NCI-H146 treated with DMSO at 0.1 percent for 48 hours (cell line): ENCODE data around the gene NOS1AP.
"Not testable (repeated sequence)": the region's sequence is repeated elsewhere in the genome, so short reads cannot be mapped to it uniquely, and the experiment has no call there.

Experiments used
- DNase-seq: peaks from one replicate; lab custom pipeline; 2025; ENCODE audit not compliant: unreplicated experiment; lab: John Stamatoyannopoulos, UW

NOS1AP gene

DNA sequence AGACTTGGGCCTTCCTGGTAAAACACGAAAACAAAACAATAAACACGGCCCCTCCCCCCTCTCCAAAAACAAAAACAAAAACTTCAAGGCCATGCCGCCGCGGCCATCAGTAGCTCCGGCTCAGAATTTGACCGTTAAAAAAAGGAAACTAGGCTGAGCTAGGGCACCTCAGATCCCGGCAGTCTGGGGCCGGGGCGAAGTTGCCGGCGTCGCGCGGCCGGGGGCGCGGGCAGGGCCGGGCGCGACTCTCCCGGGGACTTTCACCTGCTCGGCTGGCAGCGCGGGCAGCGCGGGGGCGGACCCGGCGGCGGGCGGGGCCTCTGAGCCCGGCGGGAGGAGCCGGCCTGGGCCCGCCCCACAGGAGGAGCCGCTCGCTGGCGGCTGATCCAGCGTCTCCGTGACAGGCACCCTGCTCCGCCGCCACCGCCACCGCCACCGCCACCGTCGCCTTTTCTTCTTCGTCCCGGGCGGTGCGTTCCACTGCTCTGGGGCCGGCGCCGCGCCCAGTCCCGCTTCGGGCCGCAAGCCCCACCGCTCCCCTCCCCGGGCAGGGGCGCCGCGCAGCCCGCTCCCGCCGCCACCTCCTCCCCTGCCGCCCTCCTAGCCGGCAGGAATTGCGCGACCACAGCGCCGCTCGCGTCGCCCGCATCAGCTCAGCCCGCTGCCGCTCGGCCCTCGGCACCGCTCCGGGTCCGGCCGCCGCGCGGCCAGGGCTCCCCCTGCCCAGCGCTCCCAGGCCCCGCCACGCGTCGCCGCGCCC lies at the start of gene NOS1AP:
NOS1AP (plus strand) TSS at position 358 of the 760 bp plus-strand sequence. CDS start 487 bp downstream, outside the sequence.
- peak; percentile 56 for DNase-seq

DNA sequence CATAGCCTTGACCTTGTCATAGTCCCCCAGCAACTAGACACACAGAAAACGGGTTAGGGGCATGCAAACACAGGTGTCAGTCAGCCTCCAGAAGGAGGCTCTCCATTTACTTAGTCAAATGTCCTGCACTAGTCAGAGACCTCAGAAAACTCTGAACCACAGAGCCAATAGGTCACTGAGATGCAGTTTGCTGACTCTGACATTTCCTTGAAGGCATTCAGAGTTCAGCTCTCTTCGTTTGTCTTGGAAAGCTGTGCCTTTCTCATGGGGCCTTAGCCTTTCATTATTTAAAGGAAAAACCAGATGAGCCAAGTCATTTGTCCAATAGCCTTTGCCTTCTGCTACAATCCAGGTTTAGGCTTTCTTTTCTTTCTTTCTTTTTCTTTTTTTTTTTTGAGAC lies 49.3 kb upstream of the NOS1AP start:
- no peak for DNase-seq

DNA sequence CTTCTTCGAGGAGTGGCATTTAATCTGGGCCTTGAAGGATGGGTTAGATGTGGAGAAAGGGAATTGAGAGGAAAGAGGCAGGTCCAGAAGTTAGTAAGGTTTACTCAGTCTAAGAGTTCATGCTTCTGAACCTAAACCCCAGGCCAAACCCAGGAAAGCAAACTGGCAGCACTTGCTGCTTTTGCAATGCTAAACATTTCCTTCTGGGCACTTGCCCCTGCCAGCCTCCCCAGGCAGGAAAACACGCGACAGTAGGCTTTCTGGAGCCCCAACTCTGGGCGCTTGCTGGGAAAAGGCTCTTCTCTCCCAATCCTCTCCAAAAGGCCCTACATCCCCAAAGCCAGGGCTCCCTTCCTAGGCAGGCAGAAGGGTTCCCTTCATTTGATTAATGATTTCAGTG lies 48.4 kb upstream of the NOS1AP start:
- DNase-seq: no peak

DNA sequence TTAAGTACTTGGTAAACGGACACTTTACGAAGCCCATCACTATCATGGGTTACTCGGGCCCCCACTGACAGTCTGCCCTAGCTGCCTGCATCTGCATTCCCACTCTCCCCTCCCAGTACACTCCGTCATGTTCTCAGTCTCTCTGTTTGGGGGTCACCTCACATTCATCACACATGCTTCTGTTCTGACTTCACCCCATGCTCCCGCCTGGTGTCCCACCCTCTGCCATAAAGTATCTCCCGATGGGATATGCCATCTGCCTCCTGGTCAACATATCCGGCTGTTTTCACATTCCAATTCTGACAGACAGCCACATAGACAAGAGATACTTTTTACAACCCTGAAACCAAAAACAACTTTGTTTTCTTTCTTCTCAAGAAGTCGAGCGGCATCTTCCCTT lies 46.9 kb upstream of the NOS1AP start:
- DNase-seq: no peak

DNA sequence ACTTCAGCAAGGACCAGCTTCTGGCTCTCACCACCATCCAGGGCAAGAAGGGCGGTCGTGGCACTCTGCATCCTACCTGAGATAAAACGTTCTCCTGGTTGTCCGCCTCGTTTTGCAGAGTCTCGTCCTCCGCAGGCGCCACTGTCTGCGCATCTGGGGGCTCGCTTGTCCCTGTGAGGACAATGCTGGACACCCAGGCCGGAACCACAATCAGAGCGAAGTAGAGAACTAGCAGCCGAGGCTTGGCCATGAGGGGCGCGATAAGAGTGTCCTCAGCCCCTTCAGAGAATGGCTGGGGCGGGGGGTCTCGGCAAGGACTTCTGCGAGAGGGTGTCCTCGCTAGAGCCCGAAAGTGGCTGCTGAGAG lies 46.3 kb upstream of the NOS1AP start:
- no peak for DNase-seq

DNA sequence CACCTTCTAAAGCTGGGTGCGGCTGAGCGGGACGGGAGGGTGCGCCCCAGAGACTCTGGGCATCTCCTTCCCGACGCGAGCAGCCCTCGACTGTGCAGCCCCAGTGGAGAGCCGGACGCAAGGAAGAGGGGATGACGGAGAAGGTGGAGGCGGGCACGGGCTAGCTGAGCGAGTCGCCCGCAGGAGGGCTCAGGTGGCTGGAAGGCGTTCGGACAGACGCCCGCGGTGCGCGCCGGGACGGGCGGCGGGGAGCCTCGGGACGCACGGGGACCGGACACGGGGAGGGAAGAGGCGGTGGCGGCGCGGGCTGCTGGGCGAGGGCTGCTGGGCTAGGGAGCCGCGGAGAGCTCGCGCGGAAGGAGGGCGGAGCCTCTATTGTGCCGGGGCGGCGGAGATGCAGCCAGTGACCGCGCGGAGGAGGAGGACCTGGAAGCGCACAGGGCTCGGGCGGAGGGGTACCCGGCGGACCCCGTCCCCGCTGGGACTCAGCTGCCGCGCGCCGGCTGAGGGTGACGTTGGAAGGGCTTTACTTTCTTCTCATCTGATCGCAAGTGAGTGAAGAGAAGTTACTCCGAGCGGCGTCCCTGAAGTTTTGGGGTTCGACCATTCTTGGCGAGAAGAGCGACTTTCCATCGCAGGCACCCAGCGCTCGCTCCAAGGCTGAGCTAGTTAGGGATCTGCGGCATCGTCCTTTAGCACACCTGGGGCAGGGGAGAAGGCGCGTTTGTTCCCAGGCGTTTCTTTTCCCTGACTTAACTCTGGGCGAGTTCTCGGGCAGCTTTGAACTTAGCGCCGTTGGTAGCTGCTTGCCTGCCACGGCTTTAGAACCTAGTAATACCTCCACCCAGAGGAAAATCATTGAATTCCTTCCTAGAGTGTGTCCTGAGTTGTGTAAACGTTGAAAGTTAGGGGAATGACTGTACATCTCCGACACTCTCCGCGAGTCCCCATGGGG lies 45.7 kb upstream of the NOS1AP start, which contains the start of gene OLFML2B:
OLFML2B (minus strand) TSS at position 323 of the 955 bp plus-strand sequence. CDS start 439 bp downstream, outside the sequence.
- peak; percentile 64 for DNase-seq

DNA sequence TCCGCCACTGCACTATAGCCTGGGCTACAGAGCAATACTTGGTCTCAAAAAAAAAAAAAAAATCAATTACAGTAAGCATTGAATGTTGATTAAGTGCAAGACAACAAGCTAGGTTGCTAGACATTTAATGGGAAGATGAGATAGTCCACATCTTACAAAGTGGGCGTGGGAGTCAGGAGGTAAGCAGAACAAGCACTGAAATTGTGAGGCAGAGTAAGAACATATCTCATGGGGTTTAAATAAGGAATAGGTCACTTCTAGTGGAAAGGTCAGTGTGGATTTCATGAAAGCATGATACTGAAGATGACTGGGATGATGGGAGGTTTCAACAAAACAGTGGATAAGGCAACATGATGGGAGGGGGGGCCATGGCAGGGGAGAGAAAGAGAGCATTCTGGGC lies 44.0 kb upstream of the NOS1AP start:
- DNase-seq: no peak

GRCh38 chr1:162026881-162027280 lies 42.6 kb upstream of the NOS1AP start:
- DNase-seq: no peak

DNA sequence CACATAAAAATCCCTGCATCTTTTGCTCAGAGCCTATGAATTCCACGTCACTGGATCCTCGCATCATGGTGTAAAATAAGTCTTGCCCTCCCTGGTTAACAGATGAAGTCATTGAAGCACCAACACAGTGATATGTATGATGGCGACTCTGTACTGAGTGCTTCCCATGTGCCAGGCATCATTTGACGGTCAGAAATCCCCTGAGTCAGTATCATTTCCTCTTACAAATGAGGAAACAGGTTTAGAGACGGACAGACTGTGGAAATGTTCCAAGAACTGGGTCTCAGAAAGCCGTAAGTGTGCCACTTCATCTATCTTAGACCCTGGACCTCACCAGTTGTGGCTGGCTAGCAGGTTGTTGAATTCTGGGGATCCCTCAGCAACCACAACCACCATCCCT lies 40.8 kb upstream of the NOS1AP start:
- no peak for DNase-seq

DNA sequence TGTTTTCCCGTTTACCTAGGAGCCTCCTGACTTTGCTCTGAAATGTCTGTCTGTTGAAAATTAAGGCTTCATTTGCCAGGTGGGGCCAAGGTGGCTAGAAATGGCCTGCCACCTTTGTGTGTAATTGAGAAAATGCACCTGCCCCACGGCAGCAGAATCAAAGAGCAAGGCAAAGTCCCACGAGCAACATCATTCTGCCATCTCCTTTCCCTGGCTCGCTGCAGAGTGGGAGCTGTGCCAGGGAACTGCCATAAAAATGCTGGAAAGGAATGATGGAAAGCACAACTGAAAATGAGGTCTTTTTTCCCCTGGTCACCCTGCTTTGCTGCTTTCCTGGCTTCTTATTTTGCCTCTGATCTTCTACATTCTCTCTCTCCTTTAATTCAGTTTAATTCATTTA lies 40.3 kb upstream of the NOS1AP start:
- no peak for DNase-seq

DNA sequence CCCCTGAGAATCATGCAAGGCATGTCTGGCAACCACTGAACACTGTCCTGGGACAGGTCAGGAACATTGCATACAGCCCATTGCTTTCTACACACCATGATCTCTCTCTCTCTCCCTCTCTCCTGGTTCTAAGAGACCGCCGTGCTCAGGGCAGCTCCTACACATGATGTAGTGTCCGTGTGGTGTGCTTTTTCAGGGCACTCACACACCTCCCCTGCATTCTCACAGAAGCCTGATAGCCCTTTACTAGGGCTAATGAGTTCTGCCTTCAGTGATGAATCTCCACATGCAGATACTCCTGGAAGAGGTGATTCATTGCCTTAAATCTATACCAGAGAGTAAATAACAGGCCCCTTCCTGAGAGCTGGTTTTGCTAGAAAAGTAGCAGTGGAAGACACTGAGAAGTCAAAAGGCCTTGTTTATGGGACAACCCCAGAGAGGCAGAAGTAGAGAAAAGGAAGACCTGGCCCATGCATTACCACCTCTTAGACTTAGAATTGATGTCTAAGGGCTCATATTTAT lies 38.7 kb upstream of the NOS1AP start:
- no peak for DNase-seq

GRCh38 chr1:162033428-162033827 lies 36.1 kb upstream of the NOS1AP start:
- DNase-seq: no peak

DNA sequence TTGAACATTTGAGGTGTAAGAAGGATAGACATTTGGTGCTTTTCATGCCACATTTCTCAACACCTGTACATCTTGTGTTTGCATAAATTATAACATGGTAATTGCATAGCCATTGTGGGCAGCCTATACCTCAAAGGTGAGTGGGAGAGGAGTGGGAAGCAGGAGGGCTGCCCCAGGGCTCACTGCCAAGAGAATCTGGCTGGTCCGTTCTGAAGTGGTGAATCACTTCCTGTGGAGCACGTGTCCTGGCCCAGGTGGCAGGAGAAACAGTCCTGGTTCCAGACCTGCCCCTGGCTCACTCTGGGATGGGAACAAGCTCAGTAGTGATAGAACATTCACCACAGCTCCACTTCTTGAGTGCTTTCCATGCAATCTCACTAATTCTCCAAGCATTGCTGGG lies 34.2 kb upstream of the NOS1AP start:
- no peak for DNase-seq

DNA sequence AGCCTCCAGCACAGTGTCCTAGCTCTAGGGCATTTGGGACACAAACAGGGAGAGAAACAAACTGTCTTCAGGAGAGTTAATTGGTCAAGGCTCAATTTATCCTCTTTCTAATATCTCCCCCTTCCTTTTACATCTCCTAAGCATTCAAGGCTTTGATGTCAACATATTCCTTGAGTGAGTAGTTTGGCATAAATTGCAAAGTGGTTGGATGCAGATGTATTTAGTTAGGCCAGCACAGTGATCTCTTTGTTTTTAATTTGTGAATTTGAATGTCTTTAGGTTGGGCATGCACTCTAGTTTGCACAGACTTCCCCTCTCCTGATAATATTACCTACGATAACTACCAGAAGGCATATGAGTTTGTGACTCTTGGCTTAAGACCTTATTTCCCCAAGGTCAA lies 33.3 kb upstream of the NOS1AP start:
- no peak for DNase-seq

DNA sequence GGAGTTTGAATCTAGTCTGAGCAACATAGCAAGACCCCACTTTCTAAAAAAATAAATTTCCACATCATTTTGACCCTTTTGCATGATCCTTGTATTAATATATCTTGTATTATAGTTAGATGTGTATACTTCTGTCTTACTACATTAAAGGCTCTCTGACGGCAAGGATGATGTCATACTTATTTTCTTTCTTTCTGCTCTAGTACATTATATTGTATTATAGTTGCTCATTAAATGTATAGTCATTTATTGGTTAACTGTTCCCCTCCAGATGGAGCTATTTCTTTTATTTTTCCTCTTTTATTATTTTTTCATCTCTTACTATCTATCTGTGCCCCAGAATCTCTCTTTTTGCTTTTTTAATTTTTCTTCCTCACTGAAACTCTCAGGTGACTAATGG lies 30.9 kb upstream of the NOS1AP start:
- DNase-seq: no peak

DNA sequence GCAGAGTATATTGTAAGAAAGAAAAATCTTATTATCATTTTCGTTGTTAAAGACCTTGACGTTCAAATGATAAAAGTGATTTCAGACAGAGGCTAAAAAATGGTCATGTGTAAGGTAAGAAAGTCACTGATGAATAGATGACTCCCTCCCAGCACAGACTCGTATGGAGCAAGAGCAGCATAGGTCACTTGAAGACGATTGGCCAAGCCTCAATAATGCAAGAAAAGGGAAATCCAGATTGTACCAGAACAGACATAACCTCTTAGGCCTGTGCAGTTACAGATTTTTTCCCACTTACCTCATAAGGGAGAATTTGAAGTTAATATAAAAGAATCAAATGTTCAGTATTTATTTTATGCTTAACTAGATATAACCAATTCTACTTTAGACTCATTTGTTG lies 29.5 kb upstream of the NOS1AP start:
- no peak for DNase-seq

GRCh38 chr1:162040657-162041056 lies 28.8 kb upstream of the NOS1AP start:
- peak; percentile 16 for DNase-seq

DNA sequence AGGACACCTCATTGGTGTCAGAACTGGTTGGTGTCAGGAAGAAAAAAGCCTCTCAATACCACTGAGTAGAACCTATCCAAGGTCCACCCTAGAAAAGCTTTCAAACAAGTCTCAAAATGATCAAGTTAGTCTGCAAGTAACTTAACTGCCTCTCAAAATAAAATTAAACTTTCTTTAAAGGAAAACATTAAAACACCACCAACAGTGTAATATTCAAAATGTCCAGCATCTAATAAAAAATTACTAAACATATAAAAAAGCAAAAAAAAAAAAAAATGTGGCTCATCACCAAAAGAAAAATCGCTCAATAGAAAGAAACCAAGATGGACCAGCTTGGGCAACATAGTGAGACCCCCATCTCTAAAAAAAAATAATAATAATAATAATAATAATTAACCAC lies 27.1 kb upstream of the NOS1AP start:
- DNase-seq: no peak

GRCh38 chr1:162046921-162047320 lies 22.6 kb upstream of the NOS1AP start:
- no peak for DNase-seq

GRCh38 chr1:162053949-162054348 lies 15.5 kb upstream of the NOS1AP start:
- not testable (repeated sequence) for DNase-seq

DNA sequence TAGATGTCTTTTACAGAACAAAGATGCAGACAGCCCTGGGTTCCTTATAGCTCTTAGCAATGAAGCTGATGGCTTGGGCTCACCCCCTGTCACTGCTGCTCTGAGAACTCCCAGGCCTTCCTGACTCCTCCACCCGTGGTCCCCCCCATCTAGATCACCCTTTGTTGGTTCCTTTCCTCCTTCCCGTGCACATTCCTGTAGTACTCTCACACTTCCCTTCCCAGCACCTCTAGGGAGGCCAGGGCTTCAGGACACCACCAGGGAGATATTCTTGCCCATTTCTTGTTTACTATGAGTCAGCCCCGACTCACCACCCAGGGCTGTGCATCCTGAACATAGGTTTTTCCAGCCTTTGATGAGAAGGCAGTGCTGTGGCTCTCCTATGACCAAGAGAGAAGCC lies 14.4 kb upstream of the NOS1AP start:
- no peak for DNase-seq

DNA sequence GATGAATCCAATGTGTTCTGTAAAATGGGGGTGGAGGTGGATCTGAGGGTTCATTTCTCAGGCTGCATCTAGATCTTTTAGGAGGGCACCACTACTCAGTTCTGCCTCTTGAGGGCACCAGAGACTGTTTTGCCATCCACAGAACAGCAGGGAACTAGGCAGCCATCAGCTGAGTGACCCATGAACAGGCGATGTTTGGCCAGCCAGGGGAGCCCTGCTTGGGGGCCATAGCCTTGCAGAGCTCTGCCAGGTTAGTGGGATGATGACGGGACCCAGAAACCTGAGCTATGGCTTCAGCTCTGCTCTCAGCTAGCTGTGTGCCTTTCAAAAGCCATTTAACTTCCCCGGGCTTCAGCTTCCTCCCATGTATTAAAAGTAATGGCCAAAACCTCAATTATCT lies 13.4 kb upstream of the NOS1AP start:
- DNase-seq: peak; percentile 56
